Dermis blood vessel endothelial cell (primary cell): ENCODE measurements around the gene ERN1. TPM values are rescaled to one million over a fixed set of nuclear protein-coding genes. Genes with fewer than 3 reads are reported as not detected.
A peak's percentile ranks its signal among the peaks of the same experiment; 100 is the strongest.

Experiments used
- DNase-seq: peaks from one replicate; pipeline ENCODE4 v3.0.0; 2010
- total RNA-seq: library from RNA; depleted of rRNA; stranded (reverse); fragments of >200 nt; gene quantifications from 2 replicates; pipeline ENCODE4 v1.2.3, GENCODE V29; 2014

The ERN1 gene
- total RNA-seq, 1 donor from 2014 or later = 20.4 TPM

- no peak for DNase-seq
These were observed 126.3 kb downstream of the ERN1 start for GRCh38 chr17:64003526-64004121.

GRCh38 chr17:64002658-64003525 is 127.1 kb downstream of the ERN1 start:
- DNase-seq = no peak

GRCh38 chr17:64001763-64002529 is 128.0 kb downstream of the ERN1 start:
- peak; percentile 79 for DNase-seq

GRCh38 chr17:64001091-64001579 is 128.8 kb downstream of the ERN1 start:
- no peak for DNase-seq

- DNase-seq = peak; percentile 56
These were observed 130.0 kb downstream of the ERN1 start for GRCh38 chr17:63999680-64000531.

- no peak for DNase-seq
These were observed 130.9 kb downstream of the ERN1 start for GRCh38 chr17:63998721-63999679.

GRCh38 chr17:63998050-63998720 is 131.8 kb downstream of the ERN1 start, which contains the start of gene PRR29:
Gene PRR29 (plus strand): TSS chr17:63998351. CDS start chr17:63998365, 14 bp downstream.
- DNase-seq = peak; percentile 83

- DNase-seq = peak; percentile 64
These were observed 132.4 kb downstream of the ERN1 start for GRCh38 chr17:63997341-63998048.

GRCh38 chr17:63996430-63997182 is 133.3 kb downstream of the ERN1 start:
- no peak for DNase-seq

GRCh38 chr17:63995626-63996025 is 134.3 kb downstream of the ERN1 start:
- DNase-seq = no peak

GRCh38 chr17:63993368-63993985 is 136.5 kb downstream of the ERN1 start:
- DNase-seq = no peak

- DNase-seq = no peak
These were observed 138.3 kb downstream of the ERN1 start for GRCh38 chr17:63991611-63992010.

GRCh38 chr17:63989622-63990345 is 140.2 kb downstream of the ERN1 start:
- DNase-seq = no peak
